NCI-H1417 (cell line): ENCODE results near the gene OR10A2.
"Not testable (repeated sequence)": the region's sequence is repeated elsewhere in the genome, so short reads cannot be mapped to it uniquely, and the experiment has no call there.

Experiments
- DNase-seq, 3 experiments: peaks; one replicate each; lab custom pipeline; 2025; lab: John Stamatoyannopoulos, UW

OR10A2 gene

GRCh38 chr11:6862961-6863360 is at the start of gene OR10A2:
TSS of gene OR10A2 (plus strand) at chr11:6863057. CDS start at chr11:6869755, 6,698 bp downstream.
- no peak for DNase-seq

- DNase-seq, result no peak
These were observed 49.2 kb upstream of the OR10A2 start for GRCh38 chr11:6813656-6814055.

GRCh38 chr11:6817694-6818093 is 45.2 kb upstream of the OR10A2 start:
- DNase-seq, result peak in 2 of 3 experiments; percentile 3 to 41

GRCh38 chr11:6818967-6819366 is 43.9 kb upstream of the OR10A2 start:
- DNase-seq, result no peak

- DNase-seq, result no peak
These were observed 38.6 kb upstream of the OR10A2 start for GRCh38 chr11:6824136-6824823.

GRCh38 chr11:6825231-6825744 is 37.6 kb upstream of the OR10A2 start:
- DNase-seq, result no peak

- DNase-seq, result no peak
These were observed 34.8 kb upstream of the OR10A2 start for GRCh38 chr11:6828103-6828502.

GRCh38 chr11:6833356-6833755 is 29.5 kb upstream of the OR10A2 start:
- DNase-seq, result peak in 1 of 3 experiments; percentile 5

- no peak for DNase-seq
These were observed 28.8 kb upstream of the OR10A2 start for GRCh38 chr11:6834021-6834420.

- no peak for DNase-seq
These were observed 21.2 kb upstream of the OR10A2 start for GRCh38 chr11:6841694-6842093.

- no peak for DNase-seq
These were observed 19.2 kb upstream of the OR10A2 start for GRCh38 chr11:6843670-6844069.

- no peak for DNase-seq
These were observed 18.5 kb upstream of the OR10A2 start for GRCh38 chr11:6844356-6844755.

- DNase-seq, result no peak
These were observed 17.5 kb upstream of the OR10A2 start, which contains the start of gene OR10A5 for GRCh38 chr11:6845383-6845782. TSS of gene OR10A5 (plus strand) at chr11:6845683. CDS start at chr11:6845683, 0 bp downstream.

GRCh38 chr11:6850526-6850925 is 12.3 kb upstream of the OR10A2 start:
- DNase-seq, result no peak

- DNase-seq, result not testable (repeated sequence)
These were observed 8.1 kb upstream of the OR10A2 start for GRCh38 chr11:6854801-6855200.

GRCh38 chr11:6855971-6856541 is 6.8 kb upstream of the OR10A2 start:
- DNase-seq, result no peak

- no peak for DNase-seq
These were observed 6.0 kb upstream of the OR10A2 start for GRCh38 chr11:6856871-6857270.

GRCh38 chr11:6864438-6864837 is 1.6 kb downstream of the OR10A2 start:
- peak in 1 of 3 experiments; percentile 2 for DNase-seq

- no peak for DNase-seq
These were observed 8.4 kb downstream of the OR10A2 start for GRCh38 chr11:6871278-6871677.

- DNase-seq, result no peak
These were observed 12.9 kb downstream of the OR10A2 start for GRCh38 chr11:6875761-6876160.

- DNase-seq, result no peak
These were observed 13.5 kb downstream of the OR10A2 start, which contains the start of gene OR10A4 for GRCh38 chr11:6876325-6876724. TSS of gene OR10A4 (plus strand) at chr11:6876625. CDS start at chr11:6876648, 23 bp downstream.

- no peak for DNase-seq
These were observed 14.1 kb downstream of the OR10A2 start for GRCh38 chr11:6876914-6877313.

- DNase-seq, result no peak
These were observed 19.9 kb downstream of the OR10A2 start for GRCh38 chr11:6882751-6883150.
